ENCODE data around the gene ZEB2. TPM values are rescaled to one million over a fixed set of nuclear protein-coding genes. Genes with fewer than 3 reads are reported as not detected.

The ZEB2 gene
- total and polyA plus RNA-seq, 2 of the 13 experiments (the other 11 are each of a cell fraction or from before 2014, with no cell fraction given): 0.07 TPM; not detected in 1

- H3K9me3 ChIP-seq (ENCODE audit: low read length): no peaks in the 10 kb centered on the region
- POLR2A ChIA-PET: no interaction called here
- no peaks in the 10 kb centered on the region for H3K79me2 ChIP-seq (ENCODE audit: insufficient read depth, low read length)
- H3K27ac ChIP-seq (ENCODE audit: extremely low read length, insufficient read depth, low read length): no peak overlapping the region
- no peak overlapping the region for H2AFZ ChIP-seq (ENCODE audit: low read length)
- BruUV-seq (replicated peaks): no TSS peak
- peak; percentile 53 for TF ChIP-seq ZNF629 (CRISPR knock-in tag; conservative IDR thresholded peaks at IDR 0.05)
- TF ChIP-seq IRF9 (CRISPR knock-in tag; IDR thresholded peaks at IDR 0.05; ENCODE audit: borderline replicate concordance): no peak
- no peak for TF ChIP-seq KDM6A (CRISPR knock-in tag; IDR thresholded peaks at IDR 0.05; ENCODE audit: low read depth)
- no peak for TF ChIP-seq ZSCAN29 (CRISPR knock-in tag; conservative IDR thresholded peaks at IDR 0.05)
- TF ChIP-seq NONO (IDR thresholded peaks at IDR 0.05): no peak
- TF ChIP-seq NONO (CRISPR knock-in tag; conservative IDR thresholded peaks at IDR 0.05): no peak
- TF ChIP-seq ZNF598 (CRISPR knock-in tag; IDR thresholded peaks at IDR 0.05; ENCODE audit: borderline replicate concordance): no peak
- no peak for TF ChIP-seq SNAI1 (CRISPR knock-in tag; IDR thresholded peaks at IDR 0.05; ENCODE audit: borderline replicate concordance)
- TF ChIP-seq MATR3 (CRISPR knock-in tag; IDR thresholded peaks at IDR 0.05): no peak
- no peak for ATAC-seq
- FAIRE-seq: no peak
- no peaks in the 10 kb centered on the region for H4K20me1 ChIP-seq (ENCODE audit: insufficient read depth, low read length)
- H3K36me3 ChIP-seq (replicated peaks in 1 of 2; ENCODE audit: control insufficient read depth in 1 of 2, insufficient read depth in 2 of 2, low read length in 2 of 2): no peaks in the 10 kb centered on the region
- H3K4me1 ChIP-seq (ENCODE audit: insufficient read depth, low read length): no peaks in the 10 kb centered on the region
- H3K9ac ChIP-seq (ENCODE audit: insufficient read depth, low read depth, low read length): no peak overlapping the region
- H3K4me3 ChIP-seq (replicated peaks in 1 of 3; ENCODE audit: insufficient read depth in 1 of 3, low read depth in 2 of 3, low read length in 3 of 3): no peak overlapping the region
- 0 out of 5 replicates have a peak, but pooled peaks cover 0 to 4% of the 10 kb centered on the region in 2 experiments for H3K27me3 ChIP-seq (ENCODE audit: control insufficient read depth in 1 of 2, insufficient read depth in 2 of 2, low read length in 2 of 2)
- no peak for DNase-seq (ENCODE audit: low spot score)
- CTCF ChIA-PET (ENCODE audit: low intra/inter-chr PET ratio, low total read pairs): no interaction called here
- WGBS (ENCODE audit: low lambda C conversion rate): 47% methylated on average over 6 of the region's 6 CpGs
- in situ Hi-C loops (cut with HindIII; ENCODE audit: extremely low pct_ligation_motif_present, low pct_unique_long_range_greater_than_20kb) (no loop called here), intact Hi-C loops (cut with micrococcal nuclease; ENCODE audit: unreplicated experiment) (no loop called here)
- H3K4me2 ChIP-seq (ENCODE audit: low read depth, low read length): no peak overlapping the region
Measured at GRCh38 chr2:144550084-144550483, 30.2 kb upstream of the ZEB2 start.

All from HepG2 (cell line).